Spleen (tissue), 11 donors: ENCODE measurements around the gene FMNL1. TPM values are rescaled to one million over a fixed set of nuclear protein-coding genes. Genes with fewer than 3 reads are reported as not detected.
A peak's percentile ranks its signal among the peaks of the same experiment; 100 is the strongest.

ENCODE experiments used
- DNase-seq: peaks from one replicate; pipeline ENCODE4 v3.0.0-alpha.2; 2020
- H3K27ac ChIP-seq, 8 donors: fragments of 200-600 bp; sonication (generic) in 7 of 8; 1 replicate in 4 of 8; 2 replicates in 4 of 8; pipeline versions ENCODE4 v1.5.0 to v1.8.0; 2016 to 2021; ENCODE audit warnings: inconsistent platforms in 4 of 8, mild to moderate bottlenecking in 4 of 8, moderate library complexity in 1 of 8
- H3K27me3 ChIP-seq, 7 donors: fragments of 200-600 bp; sonication (generic) in 6 of 7; replicated peaks in 1 of 7; 1 replicate in 4 of 7; 2 replicates in 3 of 7; pipeline versions ENCODE4 v1.5.0 to v1.8.0; 2016 to 2021; ENCODE audit warnings: inconsistent platforms in 3 of 7, mild to moderate bottlenecking in 1 of 7
- H3K36me3 ChIP-seq, 6 donors: fragments of 200-600 bp; sonication (generic) in 5 of 6; 1 replicate in 4 of 6; 2 replicates in 2 of 6; pipeline versions ENCODE4 v1.5.0 to v1.8.0; 2016 to 2021; ENCODE audit warnings: inconsistent platforms in 2 of 6
- H3K4me1 ChIP-seq, 6 donors: fragments of 200-600 bp; sonication (generic) in 5 of 6; 1 replicate in 3 of 6; 2 replicates in 3 of 6; pipeline versions ENCODE4 v1.5.0 to v1.8.0; 2016 to 2021; ENCODE audit warnings: inconsistent platforms in 3 of 6
- H3K4me3 ChIP-seq, 8 donors: fragments of 200-600 bp; sonication (generic) in 7 of 8; 1 replicate in 4 of 8; 2 replicates in 4 of 8; pipeline versions ENCODE4 v1.5.0 to v1.8.0; 2016 to 2021; ENCODE audit warnings: inconsistent platforms in 4 of 8, mild to moderate bottlenecking in 4 of 8, moderate library complexity in 2 of 8
- H3K9me3 ChIP-seq, 8 donors: fragments of 200-600 bp; sonication (generic) in 7 of 8; 1 replicate in 4 of 8; 2 replicates in 4 of 8; pipeline versions ENCODE4 v1.5.0 to v1.8.0; 2016 to 2021; ENCODE audit warnings: inconsistent platforms in 4 of 8
- CTCF ChIP-seq, 11 experiments: fragments of 200-600 bp in 7 of 11; fragments of 450-650 bp in 4 of 11; sonication (generic) in 4 of 11; IDR thresholded peaks in 8 of 11; conservative IDR thresholded peaks in 3 of 11; 1 replicate in 7 of 11; 2 replicates in 4 of 11; pipeline versions ENCODE4 v1.4.0 to v1.8.0; 2016 to 2021; ENCODE audit warnings: antibody characterized with exemption in 11 of 11, inconsistent platforms in 4 of 11, mild to moderate bottlenecking in 1 of 11
- POLR2A ChIP-seq, 3 donors: fragments of 450-650 bp; IDR thresholded peaks; one replicate each; pipeline ENCODE4 v1.5.1; 2017; ENCODE audit warnings: antibody characterized with exemption in 3 of 3, mild to moderate bottlenecking in 1 of 3
- POLR2AphosphoS5 ChIP-seq, 3 donors: sonication (generic); formaldehyde crosslinking; IDR thresholded peaks; one replicate each; pipeline ENCODE4 v1.5.1; 2017; ENCODE audit warnings: antibody characterized with exemption in 3 of 3
- WGBS, 5 donors: extraction: QIAGEN DNeasy Blood & Tissue Kit in 3 of 5; methylation state at CpG; one replicate each; pipeline versions ENCODE4 v1.1.5 to v1.1.7; 2013 to 2018; 5-methylcytosine and 5-hydroxymethylcytosine counted together
- intact Hi-C: fragments of 100-400 bp; cut with DNase I; formaldehyde crosslinking; loops from one replicate; pipeline ENCODE4 v1.15.0; 2023; ENCODE audit warnings: low total_unique reads
- polyA plus RNA-seq, 3 donors: library from polyadenylated mRNA; stranded (reverse); fragments of 200-250 nt; gene quantifications; one replicate each; pipeline ENCODE4 v1.2.1, GENCODE V29; 2013
- total RNA-seq, 7 donors: library from RNA; depleted of rRNA in 3 of 7; stranded (reverse); fragments of >200 nt in 3 of 7; fragmentation: NEBNext Ultra II Directional in 4 of 7; extraction: Animal tissue kit (Norgen Biotek cat#: 25700) in 4 of 7; gene quantifications; one replicate each; pipeline versions ENCODE4 v1.1.0 to v1.2.1, GENCODE V29; 2016 to 2021
- donor health status: healthy with polysubstance abuse.
- donor health status: DM: no; HTN: no; CAD: no; lungs with moderate emphysema.
- donor health status: DM: no; HTN: no; CAD: no.
- donor health status: Bipolar disorder and iron deficiency.
- donor health status: healthy.
- donor health status: DM: no; HTN: no; CAD: no.
- donor health status: DM: yes; HTN: yes; CAD: no.

Gene FMNL1
- total and polyA plus RNA-seq, 10 donors, result 40.8 to 281 (median 142) TPM

- Histone ChIP-seq H3K27ac (peak overlapping the region in 2 of 8 donors; percentile 87), H3K36me3 (peaks cover 2 to 59% (median 49%) of the 10 kb centered on the region in 6 donors), H3K9me3 (no peaks in the 10 kb centered on the region), H3K27me3 (no peaks in the 10 kb centered on the region), H3K4me3 (no peak overlapping the region), H3K4me1 (peaks cover 0 to 35% (median 22%) of the 10 kb centered on the region in 6 donors)
- TF ChIP-seq POLR2A (IDR thresholded peaks at IDR 0.05) (no peak), POLR2AphosphoS5 (IDR thresholded peaks at IDR 0.05) (peak; percentile 23 to 53 (median 33))
- no peak for DNase-seq
- 82 to 94% (median 85%) methylated on average over 7 of the region's 7 CpGs for WGBS, 5 donors
- intact Hi-C loops, result no loop called here
Observed at GRCh38 chr17:45263477-45263860, 41.8 kb downstream of the FMNL1 start.

GRCh38 chr17:45264430-45264829 is 42.7 kb downstream of the FMNL1 start:
- no peak overlapping the region for H3K4me3 ChIP-seq
- no peaks in the 10 kb centered on the region for H3K27me3 ChIP-seq
- peaks cover 0 to 30% (median 22%) of the 10 kb centered on the region in 6 donors for H3K4me1 ChIP-seq
- intact Hi-C loops, result no loop called here
- peak; percentile 72 for DNase-seq
- WGBS, 5 donors, result 88 to 95% (median 94%) methylated on average over 11 to 14 of the region's 14 CpGs; no CpG with 5 or more reads in 1 of the 5 donors
- TF ChIP-seq CTCF (IDR thresholded peaks at IDR 0.05 in 8 of 11, conservative IDR thresholded peaks at IDR 0.05 in 3 of 11) (no peak), POLR2A (IDR thresholded peaks at IDR 0.05) (no peak), POLR2AphosphoS5 (IDR thresholded peaks at IDR 0.05) (peak; percentile 38 to 74 (median 42))
- peaks cover 2 to 68% (median 59%) of the 10 kb centered on the region in 6 donors for H3K36me3 ChIP-seq
- no peak overlapping the region for H3K27ac ChIP-seq
- H3K9me3 ChIP-seq, result no peaks in the 10 kb centered on the region

GRCh38 chr17:45264988-45265387 is 43.3 kb downstream of the FMNL1 start:
- Histone ChIP-seq H3K4me1 (peaks cover 0 to 30% (median 22%) of the 10 kb centered on the region in 6 donors), H3K9me3 (no peaks in the 10 kb centered on the region), H3K27ac (no peak overlapping the region), H3K4me3 (no peak overlapping the region), H3K36me3 (peaks cover 2 to 74% (median 64%) of the 10 kb centered on the region in 6 donors), H3K27me3 (no peaks in the 10 kb centered on the region)
- intact Hi-C loops, result no loop called here
- 88 to 97% (median 91%) methylated on average over 6 to 8 of the region's 8 CpGs for WGBS, 5 donors
- no peak for DNase-seq
- TF ChIP-seq POLR2AphosphoS5 (IDR thresholded peaks at IDR 0.05) (no peak), POLR2A (IDR thresholded peaks at IDR 0.05) (no peak), CTCF (IDR thresholded peaks at IDR 0.05 in 8 of 11, conservative IDR thresholded peaks at IDR 0.05 in 3 of 11) (no peak)

GRCh38 chr17:45265821-45266220 is 44.1 kb downstream of the FMNL1 start:
- Histone ChIP-seq H3K4me1 (peaks cover 0 to 30% (median 22%) of the 10 kb centered on the region in 6 donors), H3K27ac (no peak overlapping the region), H3K9me3 (no peaks in the 10 kb centered on the region), H3K4me3 (no peak overlapping the region), H3K36me3 (peaks cover 2 to 82% (median 72%) of the 10 kb centered on the region in 6 donors), H3K27me3 (no peaks in the 10 kb centered on the region)
- intact Hi-C loops, result no loop called here
- 25 to 92% (median 72%) methylated on average over 1 of the region's 1 CpG for WGBS, 5 donors
- DNase-seq, result no peak
- TF ChIP-seq CTCF (IDR thresholded peaks at IDR 0.05 in 8 of 11, conservative IDR thresholded peaks at IDR 0.05 in 3 of 11) (no peak), POLR2AphosphoS5 (IDR thresholded peaks at IDR 0.05) (no peak), POLR2A (IDR thresholded peaks at IDR 0.05) (no peak)
